Measurements from ENCODE around the gene MTERF2. TPM values are rescaled to one million over a fixed set of nuclear protein-coding genes. Genes with fewer than 3 reads are reported as not detected.
A peak's percentile ranks its signal among the peaks of the same experiment; 100 is the strongest.

Gene MTERF2
- total and polyA plus RNA-seq, 8 donors, result 9.9 to 42.8 (median 14.3) TPM

DNA sequence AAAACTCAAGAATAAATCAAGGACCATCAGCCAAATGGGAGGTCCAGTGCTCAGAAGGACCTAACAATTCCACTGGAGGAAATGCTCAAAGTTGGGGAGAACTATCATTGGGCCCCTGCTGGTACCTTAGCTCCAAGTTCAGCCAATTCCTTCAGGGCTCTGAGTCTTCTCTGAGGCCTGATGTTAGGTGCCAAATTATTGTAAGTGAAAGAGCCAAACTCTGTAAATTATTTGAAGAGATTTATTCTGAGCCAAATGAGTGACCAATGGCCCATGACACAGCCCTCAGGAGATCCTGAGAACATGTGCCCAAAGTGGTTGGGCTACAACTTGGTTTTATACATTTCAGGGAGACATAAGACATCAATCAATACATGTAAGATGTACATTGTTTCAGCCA lies 39.5 kb downstream of the MTERF2 start:
- H3K27ac ChIP-seq, result no peak overlapping the region
- intact Hi-C loops (cut with DNase I), result no loop called here
- FAIRE-seq (no peak), ATAC-seq (no peak), DNase-seq (no peak)
- H3K9me3 ChIP-seq, result no peaks in the 10 kb centered on the region
- no peaks in the 10 kb centered on the region for H3K36me3 ChIP-seq
- H3K4me3 ChIP-seq, result no peak overlapping the region
- no peak for TF ChIP-seq CTCF (IDR thresholded peaks at IDR 0.05)
- no peaks in the 10 kb centered on the region for H3K4me1 ChIP-seq
- H3K27me3 ChIP-seq, result no peaks in the 10 kb centered on the region

GRCh38 chr12:106945261-106945851 lies 41.6 kb downstream of the MTERF2 start:
- no peaks in the 10 kb centered on the region for H3K4me1 ChIP-seq
- FAIRE-seq (peak; percentile 88), DNase-seq (no peak), ATAC-seq (no peak)
- H3K9me3 ChIP-seq, result no peaks in the 10 kb centered on the region
- H3K27me3 ChIP-seq, result no peaks in the 10 kb centered on the region
- H3K36me3 ChIP-seq, result no peaks in the 10 kb centered on the region
- no peak for TF ChIP-seq CTCF (IDR thresholded peaks at IDR 0.05)
- WGBS, 2 donors, result 22 to 43% methylated on average over 1 of the region's 1 CpG
- H3K4me3 ChIP-seq, result no peak overlapping the region
- H3K27ac ChIP-seq, result no peak overlapping the region
- intact Hi-C loops (cut with DNase I), result no loop called here

DNA sequence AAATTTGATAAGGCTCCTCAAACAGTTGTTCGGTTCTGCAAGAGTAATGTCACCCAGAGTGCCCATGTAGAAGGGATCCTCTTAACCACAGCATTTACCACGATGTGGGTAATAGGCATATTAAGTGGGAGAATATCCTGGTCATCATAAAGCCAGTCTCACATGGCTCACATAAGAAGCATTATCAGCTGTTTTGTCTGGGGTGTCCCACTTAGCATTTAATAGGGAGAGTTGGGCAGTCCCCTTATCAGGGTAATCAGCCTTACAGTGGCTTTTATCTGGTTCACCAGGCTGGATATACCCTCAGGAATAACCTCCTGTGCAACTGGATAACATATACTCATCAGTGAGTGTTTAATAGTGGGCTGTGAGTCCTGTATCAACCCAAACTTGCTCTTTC lies 44.2 kb downstream of the MTERF2 start:
- TF ChIP-seq CTCF (IDR thresholded peaks at IDR 0.05), result no peak
- WGBS, 2 donors, result 86 to 88% methylated on average over 2 of the region's 2 CpGs
- no peak for ATAC-seq

GRCh38 chr12:106941481-106942156 lies 45.3 kb downstream of the MTERF2 start:
- Histone ChIP-seq H3K4me3 (no peak overlapping the region), H3K4me1 (no peaks in the 10 kb centered on the region), H3K9me3 (no peaks in the 10 kb centered on the region), H3K36me3 (no peaks in the 10 kb centered on the region), H3K27me3 (no peaks in the 10 kb centered on the region), H3K27ac (no peak overlapping the region)
- no peak for TF ChIP-seq CTCF (IDR thresholded peaks at IDR 0.05)
- no peak for DNase-seq
- ATAC-seq, result no peak
- intact Hi-C loops (cut with DNase I), result no loop called here
- 40 to 43% methylated on average over 6 of the region's 6 CpGs for WGBS, 2 donors
- FAIRE-seq, result no peak

More for the DNA sequence above, 44.2 kb downstream of the MTERF2 start:
- no peak for DNase-seq
- Histone ChIP-seq H3K36me3 (no peaks in the 10 kb centered on the region), H3K27ac (no peak overlapping the region), H3K4me3 (no peak overlapping the region), H3K9me3 (no peaks in the 10 kb centered on the region), H3K4me1 (no peaks in the 10 kb centered on the region), H3K27me3 (no peaks in the 10 kb centered on the region)
- intact Hi-C loops (cut with DNase I), result no loop called here
- no peak for FAIRE-seq

- no peak for TF ChIP-seq CTCF (IDR thresholded peaks at IDR 0.05)
- DNase-seq (no peak), FAIRE-seq (no peak), ATAC-seq (no peak)
- Histone ChIP-seq H3K36me3 (no peaks in the 10 kb centered on the region), H3K4me1 (no peaks in the 10 kb centered on the region), H3K9me3 (no peaks in the 10 kb centered on the region), H3K27me3 (no peaks in the 10 kb centered on the region), H3K27ac (no peak overlapping the region), H3K4me3 (no peak overlapping the region)
- WGBS, 2 donors, result 82% methylated on average over 3 of the region's 3 CpGs
- intact Hi-C loops (cut with DNase I), result no loop called here
These were observed 52.7 kb downstream of the MTERF2 start for GRCh38 chr12:106934277-106934676.

All from pancreas (tissue), 10 donors.